GM12872 (cell line): ENCODE data around the gene WNK2.

Source experiments
- TF ChIP-seq, protein P1 (sequence below): IDR thresholded peaks from 3 replicates; pipeline ENCODE4 v1.5.1; 2011; ENCODE audit warnings: low read depth, mild to moderate bottlenecking, low read length, moderate library complexity; ENCODE audit not compliant: insufficient read depth

Gene WNK2

DNA sequence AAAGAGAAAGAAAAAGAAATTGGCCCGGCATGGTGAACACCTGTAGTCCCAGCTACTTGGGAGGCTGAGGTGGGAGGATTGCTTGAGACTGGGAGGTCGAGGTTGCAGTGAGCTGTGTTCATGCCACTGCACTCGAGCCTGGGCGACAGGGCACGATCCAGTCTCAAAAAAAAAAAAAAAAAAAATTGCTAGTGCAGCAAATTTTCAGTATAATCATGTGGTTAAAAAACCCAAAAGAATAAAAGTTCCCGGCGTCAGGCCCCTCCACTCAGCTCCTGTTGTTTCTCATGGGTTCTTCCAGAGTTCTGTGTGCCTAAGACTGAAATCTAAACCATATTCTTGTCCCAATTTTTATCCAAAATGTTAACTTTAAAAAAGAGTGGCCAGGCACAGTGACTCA lies 49.1 kb downstream of the WNK2 start:
- TF ChIP-seq, protein P1, sequence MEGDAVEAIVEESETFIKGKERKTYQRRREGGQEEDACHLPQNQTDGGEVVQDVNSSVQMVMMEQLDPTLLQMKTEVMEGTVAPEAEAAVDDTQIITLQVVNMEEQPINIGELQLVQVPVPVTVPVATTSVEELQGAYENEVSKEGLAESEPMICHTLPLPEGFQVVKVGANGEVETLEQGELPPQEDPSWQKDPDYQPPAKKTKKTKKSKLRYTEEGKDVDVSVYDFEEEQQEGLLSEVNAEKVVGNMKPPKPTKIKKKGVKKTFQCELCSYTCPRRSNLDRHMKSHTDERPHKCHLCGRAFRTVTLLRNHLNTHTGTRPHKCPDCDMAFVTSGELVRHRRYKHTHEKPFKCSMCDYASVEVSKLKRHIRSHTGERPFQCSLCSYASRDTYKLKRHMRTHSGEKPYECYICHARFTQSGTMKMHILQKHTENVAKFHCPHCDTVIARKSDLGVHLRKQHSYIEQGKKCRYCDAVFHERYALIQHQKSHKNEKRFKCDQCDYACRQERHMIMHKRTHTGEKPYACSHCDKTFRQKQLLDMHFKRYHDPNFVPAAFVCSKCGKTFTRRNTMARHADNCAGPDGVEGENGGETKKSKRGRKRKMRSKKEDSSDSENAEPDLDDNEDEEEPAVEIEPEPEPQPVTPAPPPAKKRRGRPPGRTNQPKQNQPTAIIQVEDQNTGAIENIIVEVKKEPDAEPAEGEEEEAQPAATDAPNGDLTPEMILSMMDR, result no peak

DNA sequence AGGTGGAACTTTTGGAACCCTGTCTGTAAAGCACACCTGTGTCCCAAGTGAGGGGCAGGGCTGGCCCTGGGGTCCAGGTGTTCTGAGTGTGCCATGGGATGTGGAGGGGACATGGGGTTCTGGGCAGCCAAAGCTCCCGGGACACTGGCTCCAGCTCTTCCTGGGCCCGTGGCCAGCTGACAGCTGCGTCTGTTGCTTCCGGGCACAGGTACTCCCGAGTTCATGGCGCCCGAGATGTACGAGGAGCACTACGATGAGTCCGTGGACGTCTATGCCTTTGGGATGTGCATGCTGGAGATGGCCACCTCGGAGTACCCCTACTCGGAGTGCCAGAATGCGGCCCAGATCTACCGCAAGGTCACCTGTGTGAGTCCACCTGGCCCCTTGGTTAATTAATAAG lies 50.7 kb downstream of the WNK2 start:
- TF ChIP-seq, protein P1, result no peak

DNA sequence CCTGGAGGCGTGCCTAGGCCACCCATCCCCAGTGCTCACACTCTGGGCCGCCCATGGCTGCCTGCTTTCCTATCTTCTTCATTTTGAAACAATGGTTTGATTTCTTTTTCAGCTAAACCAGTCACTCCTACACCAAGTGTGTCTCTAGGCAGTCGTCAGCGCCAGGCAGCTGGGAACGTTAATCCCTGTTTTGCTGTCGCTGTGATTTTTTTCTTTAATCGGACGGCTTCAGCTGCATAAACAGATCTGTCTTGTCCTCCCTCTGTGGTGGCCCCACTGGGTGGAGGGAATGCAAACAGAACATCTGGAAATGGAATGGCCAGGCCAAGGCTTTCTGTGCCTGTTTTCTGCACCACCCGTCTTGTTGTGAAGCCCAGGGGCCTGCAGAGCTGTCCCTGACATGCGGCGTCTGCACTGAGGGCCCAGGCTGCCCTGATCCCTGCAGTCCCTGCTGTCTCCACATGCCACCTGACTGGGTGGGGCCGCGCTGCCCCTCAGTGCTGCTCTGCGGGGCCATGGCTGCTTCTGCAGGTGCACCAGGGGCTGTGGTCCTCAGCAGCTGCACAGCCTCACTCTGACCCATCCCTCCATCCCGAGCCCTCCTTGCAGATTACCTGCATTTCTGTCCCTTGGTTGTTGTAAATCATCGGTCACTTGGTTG lies 51.5 kb downstream of the WNK2 start:
- TF ChIP-seq, protein P1, result no peak

DNA sequence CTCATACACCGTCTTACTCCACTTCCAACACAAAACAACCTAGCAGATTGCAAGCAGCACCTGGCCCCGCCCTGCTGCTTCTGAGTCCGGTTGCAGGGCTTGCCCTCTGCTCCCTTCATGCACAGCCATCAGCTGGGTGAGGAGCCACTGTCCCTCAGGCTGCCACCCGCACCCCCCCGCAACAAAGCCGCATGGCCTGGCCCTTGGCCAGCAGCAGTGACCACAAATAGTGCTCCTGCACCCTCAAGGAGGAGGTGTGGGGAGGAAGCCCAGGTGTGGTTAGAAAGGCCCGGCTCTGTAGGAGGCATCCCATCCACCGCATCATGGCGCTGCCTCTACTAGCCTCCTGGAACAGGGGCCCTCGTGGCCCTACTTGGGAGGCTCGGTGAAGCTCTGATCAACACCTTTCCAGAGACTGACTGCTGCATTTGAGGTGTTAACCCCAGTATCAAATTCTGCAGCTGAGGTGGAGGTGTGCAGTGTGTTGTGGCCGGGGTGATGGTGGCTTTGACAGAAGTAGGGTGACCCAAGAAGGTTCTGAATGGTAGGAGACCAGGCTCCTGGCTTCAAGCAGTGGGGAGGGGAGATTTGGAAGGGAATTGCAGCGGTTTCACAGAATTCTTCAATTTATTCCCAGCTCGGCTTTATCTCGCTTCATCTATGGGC lies 52.7 kb downstream of the WNK2 start:
- TF ChIP-seq, protein P1, result no peak

DNA sequence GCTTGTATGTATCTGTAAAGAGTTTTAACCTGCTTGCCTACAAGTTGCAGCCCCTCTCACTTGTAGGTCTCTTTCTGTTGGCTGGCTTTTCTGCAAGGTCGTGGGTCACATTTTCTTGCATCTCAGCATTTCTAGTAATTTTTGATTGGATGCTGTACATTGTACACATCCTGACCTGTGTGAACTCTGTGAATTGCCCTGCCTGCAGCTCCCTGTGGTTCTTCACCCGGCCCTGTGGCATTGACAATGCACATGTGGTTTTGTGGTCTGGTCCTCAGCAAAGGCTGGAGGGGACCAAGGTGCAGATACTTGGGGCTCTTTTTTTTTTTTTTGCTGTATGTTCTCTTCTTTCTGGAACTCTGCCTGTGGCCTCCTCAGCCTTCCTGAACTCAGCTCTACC lies 53.6 kb downstream of the WNK2 start:
- TF ChIP-seq, protein P1, result no peak

DNA sequence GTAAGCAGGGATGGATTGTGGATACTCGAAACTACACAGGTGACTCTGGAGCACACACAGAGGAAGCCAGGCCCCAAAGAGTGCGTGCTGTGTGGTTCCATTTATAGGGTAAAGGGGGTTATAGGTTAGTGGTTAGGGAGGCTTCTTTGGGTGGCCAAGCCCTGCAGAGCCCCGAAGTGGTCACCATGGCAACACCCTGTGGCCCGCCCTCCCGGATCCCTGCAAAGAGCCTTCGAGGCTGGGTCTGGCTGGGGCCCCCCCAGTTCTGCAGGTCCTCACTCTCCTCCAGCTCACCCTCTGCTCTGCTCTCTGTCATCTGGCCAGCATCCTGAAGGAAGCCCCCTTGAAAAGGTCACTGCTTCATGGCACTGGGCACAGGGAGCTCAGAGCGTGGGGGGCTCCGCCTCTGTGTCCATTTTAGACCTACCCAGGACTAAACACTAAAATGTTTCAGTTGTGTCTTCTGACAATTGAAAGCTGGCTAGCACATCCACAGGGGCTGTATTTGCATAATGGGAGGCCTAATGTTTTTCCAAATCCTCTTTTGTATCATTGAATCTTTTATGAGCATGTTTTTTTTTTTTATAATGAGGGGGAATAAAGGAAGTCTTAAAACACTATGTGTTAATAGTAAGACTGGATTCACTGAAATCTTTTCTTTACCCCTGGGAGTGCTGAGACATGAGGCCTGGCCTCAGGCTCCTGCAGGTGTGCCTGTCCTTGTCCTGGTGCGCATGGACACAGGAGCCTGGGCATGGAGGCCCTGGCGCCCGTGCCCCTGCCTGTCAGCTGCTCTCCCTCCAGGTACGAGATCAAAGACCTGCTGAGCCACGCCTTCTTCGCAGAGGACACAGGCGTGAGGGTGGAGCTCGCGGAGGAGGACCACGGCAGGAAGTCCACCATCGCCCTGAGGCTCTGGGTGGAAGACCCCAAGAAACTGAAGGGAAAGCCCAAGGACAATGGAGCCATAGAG lies 55.3 kb downstream of the WNK2 start:
- TF ChIP-seq, protein P1, result no peak

DNA sequence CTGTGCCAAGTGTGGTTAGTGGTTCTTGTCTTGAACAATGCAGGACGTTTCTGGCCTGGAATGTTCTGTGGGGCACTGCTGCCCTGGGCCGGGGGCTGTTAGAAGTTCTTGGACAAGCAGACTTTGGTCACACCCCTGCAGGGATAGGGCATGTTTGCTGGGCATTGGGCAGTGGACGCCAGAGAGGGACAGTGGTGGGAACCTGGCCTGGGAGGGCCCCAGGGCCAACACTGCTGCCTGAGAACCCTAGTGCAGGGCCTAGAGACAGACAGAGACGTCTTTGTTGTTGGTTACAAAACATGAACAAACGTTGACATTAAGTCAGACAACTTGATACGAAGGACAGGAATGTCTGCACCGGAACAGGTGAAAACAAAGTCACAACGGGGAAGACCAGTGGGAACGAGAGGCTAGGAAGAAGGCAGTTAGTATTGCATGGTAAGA lies 57.0 kb downstream of the WNK2 start:
- TF ChIP-seq, protein P1, result no peak
